Stimulated activated naive CD4-positive, alpha-beta T cell (primary cell): ENCODE data around the gene EML1.

Experiments used
- DNase-seq, 6 experiments: peaks; one replicate each; lab custom pipeline; 2025; lab: John Stamatoyannopoulos, UW

The EML1 gene

GRCh38 chr14:99904506-99904905 lies 111.3 kb downstream of the EML1 start:
- DNase-seq = no peak

- no peak for DNase-seq
These were observed 111.9 kb downstream of the EML1 start for GRCh38 chr14:99905121-99905520.

- no peak for DNase-seq
These were observed 114.8 kb downstream of the EML1 start for GRCh38 chr14:99907761-99908652.

- no peak for DNase-seq
These were observed 115.5 kb downstream of the EML1 start for GRCh38 chr14:99908653-99909250.

- no peak for DNase-seq
These were observed 116.4 kb downstream of the EML1 start for GRCh38 chr14:99909513-99910064.

- DNase-seq = no peak
These were observed 117.4 kb downstream of the EML1 start for GRCh38 chr14:99910337-99911309.

- no peak for DNase-seq
These were observed 122.3 kb downstream of the EML1 start for GRCh38 chr14:99915305-99916090.

- DNase-seq = no peak
These were observed 122.8 kb downstream of the EML1 start for GRCh38 chr14:99916091-99916383.

- no peak for DNase-seq
These were observed 125.6 kb downstream of the EML1 start for GRCh38 chr14:99918781-99919180.

- DNase-seq = no peak
These were observed 128.2 kb downstream of the EML1 start for GRCh38 chr14:99921425-99921824.

- no peak for DNase-seq
These were observed 131.2 kb downstream of the EML1 start for GRCh38 chr14:99924379-99924778.

- no peak for DNase-seq
These were observed 132.3 kb downstream of the EML1 start for GRCh38 chr14:99925471-99925870.

- no peak for DNase-seq
These were observed 135.8 kb downstream of the EML1 start for GRCh38 chr14:99928963-99929362.

- DNase-seq = no peak
These were observed 136.4 kb downstream of the EML1 start for GRCh38 chr14:99929601-99930000.

- no peak for DNase-seq
These were observed 137.4 kb downstream of the EML1 start for GRCh38 chr14:99930420-99931274.

- DNase-seq = no peak
These were observed 138.1 kb downstream of the EML1 start for GRCh38 chr14:99931308-99931707.

GRCh38 chr14:99936056-99936455 lies 142.8 kb downstream of the EML1 start:
- DNase-seq = no peak

- DNase-seq = no peak
These were observed 143.7 kb downstream of the EML1 start for GRCh38 chr14:99936738-99937474.

- DNase-seq = no peak
These were observed 144.4 kb downstream of the EML1 start for GRCh38 chr14:99937475-99938244.
